SU-DHL-6 (cell line): ENCODE data around the gene LDLRAD3.

Experiments
- H2AFZ ChIP-seq: fragments of 200-600 bp; sonication (generic); 2 replicates; pipeline ENCODE4 v1.6.1; 2014; ENCODE audit warnings: low read depth, mild to moderate bottlenecking, moderate library complexity, mixed read lengths, antibody characterized with exemption, low read length; ENCODE audit not compliant: severe bottlenecking
- H3F3A ChIP-seq: fragments of 200-600 bp; shearing (Covaris generic); 2 replicates; pipeline ENCODE4 v1.6.0; 2016; ENCODE audit warnings: antibody characterized with exemption, mild to moderate bottlenecking; ENCODE audit not compliant: insufficient read depth
- H3K27ac ChIP-seq: fragments of 200-600 bp; sonication (generic); 2 replicates; pipeline ENCODE4 v1.5.1; 2016; ENCODE audit warnings: low read depth, mild to moderate bottlenecking, low read length, moderate library complexity, mixed read lengths
- H3K27me3 ChIP-seq: fragments of 200-600 bp; sonication (generic), shearing (Covaris generic); 2 replicates; pipeline ENCODE4 v1.6.0; 2014; ENCODE audit warnings: mild to moderate bottlenecking, low read length
- H3K36me3 ChIP-seq: fragments of 200-600 bp; sonication (generic); 2 replicates; pipeline ENCODE4 v1.6.1; 2014; ENCODE audit warnings: mild to moderate bottlenecking, low read length, mixed read lengths
- H3K4me2 ChIP-seq: fragments of 300-600, 200-600 bp; shearing (Covaris generic), sonication (generic); 2 replicates; pipeline ENCODE4 v1.6.0; 2014; ENCODE audit warnings: low read length, low read depth, mild to moderate bottlenecking; ENCODE audit not compliant: poor library complexity, severe bottlenecking
- H3K4me3 ChIP-seq: fragments of 200-600 bp; sonication (generic); 2 replicates; pipeline ENCODE4 v1.5.1; 2014; ENCODE audit warnings: antibody characterized with exemption, low read length, mild to moderate bottlenecking, mixed read lengths; ENCODE audit not compliant: insufficient read depth, poor library complexity, severe bottlenecking
- H3K79me2 ChIP-seq: fragments of 200-600 bp; sonication (generic); 2 replicates; pipeline ENCODE4 v1.6.1; 2014; ENCODE audit warnings: mild to moderate bottlenecking, low read length, moderate library complexity; ENCODE audit not compliant: insufficient read depth
- H3K9ac ChIP-seq: fragments of 200-600 bp; sonication (generic); 2 replicates; pipeline ENCODE4 v1.7.0; 2014; ENCODE audit warnings: mild to moderate bottlenecking, low read length
- H3K9me2 ChIP-seq: fragments of 200-600 bp; sonication (generic); replicated peaks from 2 replicates; pipeline ENCODE4 v1.6.1; 2014; ENCODE audit warnings: low read length; ENCODE audit not compliant: insufficient read depth
- H3K9me3 ChIP-seq: fragments of 200-600 bp; sonication (generic); 2 replicates; pipeline ENCODE4 v1.6.1; 2014; ENCODE audit warnings: low read length, mixed read lengths; ENCODE audit not compliant: insufficient read depth
- H4K20me1 ChIP-seq: fragments of 200-600 bp; sonication (generic); 2 replicates; pipeline ENCODE4 v1.6.1; 2014; ENCODE audit warnings: low read depth, mild to moderate bottlenecking, antibody characterized with exemption, low read length, moderate library complexity, mixed read lengths
- EZH2phosphoT487 ChIP-seq: fragments of 200-600 bp; sonication (generic), shearing (Covaris generic); conservative IDR thresholded peaks from 2 replicates; pipeline ENCODE4 v1.6.1; 2018; ENCODE audit warnings: mild to moderate bottlenecking, antibody characterized with exemption, low read length, moderate library complexity, mixed read lengths
- TF ChIP-seq, protein P1 (sequence below): fragments of 200-600 bp; sonication (generic); IDR thresholded peaks from one replicate; pipeline ENCODE4 v1.5.1; 2017; ENCODE audit warnings: antibody characterized with exemption, mild to moderate bottlenecking, low read length, moderate library complexity; ENCODE audit not compliant: insufficient read depth, poor library complexity, severe bottlenecking

Gene LDLRAD3

DNA sequence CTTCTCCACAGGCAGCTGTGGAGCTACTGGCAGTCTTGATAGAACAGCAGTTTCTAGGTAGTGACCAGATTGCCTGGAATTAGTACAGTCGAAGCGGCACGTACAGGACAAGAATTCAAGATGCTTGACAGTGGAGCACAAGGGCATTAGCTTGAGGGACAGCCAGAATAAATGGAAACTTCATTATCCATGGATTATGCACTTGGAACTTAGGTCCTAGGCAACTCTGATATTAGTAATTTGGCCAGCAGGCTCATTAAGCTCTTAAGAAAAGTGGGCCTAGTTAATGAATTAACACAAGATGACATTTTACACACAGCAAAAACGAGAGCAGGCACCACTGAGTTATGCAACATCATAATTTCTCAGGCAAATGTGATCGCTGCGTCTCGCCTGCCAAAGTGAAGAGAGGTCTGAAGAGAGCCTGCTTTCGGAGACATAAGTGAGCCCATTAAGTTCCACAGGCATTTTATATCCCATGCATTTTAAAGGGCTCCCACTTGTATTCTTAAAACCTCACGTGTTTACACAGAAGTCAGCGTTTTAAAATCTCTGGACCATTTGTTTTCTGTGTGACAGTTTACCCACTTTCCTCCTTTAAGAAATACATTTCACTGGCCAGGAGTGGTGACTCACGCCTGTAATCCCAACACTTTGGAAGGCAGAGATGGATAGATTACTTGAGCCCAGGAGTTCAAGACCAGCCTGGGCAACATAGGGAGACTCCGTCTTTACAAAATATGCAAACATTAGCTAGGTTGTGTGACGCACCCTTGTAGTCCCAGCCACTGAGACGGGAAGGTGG, 279.2 kb downstream of the LDLRAD3 start:
- no peak overlapping the region for H3K27ac ChIP-seq
- H2AFZ ChIP-seq, result no peak overlapping the region
- H4K20me1 ChIP-seq, result no peaks in the 10 kb centered on the region
- H3F3A ChIP-seq, result no peaks in the 10 kb centered on the region
- no peak overlapping the region for H3K9ac ChIP-seq
- H3K27me3 ChIP-seq, result no peaks in the 10 kb centered on the region
- H3K4me3 ChIP-seq, result no peak overlapping the region
- TF ChIP-seq EZH2phosphoT487, result no peak
- TF ChIP-seq, protein P1, sequence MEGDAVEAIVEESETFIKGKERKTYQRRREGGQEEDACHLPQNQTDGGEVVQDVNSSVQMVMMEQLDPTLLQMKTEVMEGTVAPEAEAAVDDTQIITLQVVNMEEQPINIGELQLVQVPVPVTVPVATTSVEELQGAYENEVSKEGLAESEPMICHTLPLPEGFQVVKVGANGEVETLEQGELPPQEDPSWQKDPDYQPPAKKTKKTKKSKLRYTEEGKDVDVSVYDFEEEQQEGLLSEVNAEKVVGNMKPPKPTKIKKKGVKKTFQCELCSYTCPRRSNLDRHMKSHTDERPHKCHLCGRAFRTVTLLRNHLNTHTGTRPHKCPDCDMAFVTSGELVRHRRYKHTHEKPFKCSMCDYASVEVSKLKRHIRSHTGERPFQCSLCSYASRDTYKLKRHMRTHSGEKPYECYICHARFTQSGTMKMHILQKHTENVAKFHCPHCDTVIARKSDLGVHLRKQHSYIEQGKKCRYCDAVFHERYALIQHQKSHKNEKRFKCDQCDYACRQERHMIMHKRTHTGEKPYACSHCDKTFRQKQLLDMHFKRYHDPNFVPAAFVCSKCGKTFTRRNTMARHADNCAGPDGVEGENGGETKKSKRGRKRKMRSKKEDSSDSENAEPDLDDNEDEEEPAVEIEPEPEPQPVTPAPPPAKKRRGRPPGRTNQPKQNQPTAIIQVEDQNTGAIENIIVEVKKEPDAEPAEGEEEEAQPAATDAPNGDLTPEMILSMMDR, result no peak
- H3K9me3 ChIP-seq, result peaks cover 10% of the 10 kb centered on the region
- no peaks in the 10 kb centered on the region for H3K9me2 ChIP-seq
- H3K4me2 ChIP-seq, result no peak overlapping the region
- H3K79me2 ChIP-seq, result no peaks in the 10 kb centered on the region
- H3K36me3 ChIP-seq, result no peaks in the 10 kb centered on the region

DNA sequence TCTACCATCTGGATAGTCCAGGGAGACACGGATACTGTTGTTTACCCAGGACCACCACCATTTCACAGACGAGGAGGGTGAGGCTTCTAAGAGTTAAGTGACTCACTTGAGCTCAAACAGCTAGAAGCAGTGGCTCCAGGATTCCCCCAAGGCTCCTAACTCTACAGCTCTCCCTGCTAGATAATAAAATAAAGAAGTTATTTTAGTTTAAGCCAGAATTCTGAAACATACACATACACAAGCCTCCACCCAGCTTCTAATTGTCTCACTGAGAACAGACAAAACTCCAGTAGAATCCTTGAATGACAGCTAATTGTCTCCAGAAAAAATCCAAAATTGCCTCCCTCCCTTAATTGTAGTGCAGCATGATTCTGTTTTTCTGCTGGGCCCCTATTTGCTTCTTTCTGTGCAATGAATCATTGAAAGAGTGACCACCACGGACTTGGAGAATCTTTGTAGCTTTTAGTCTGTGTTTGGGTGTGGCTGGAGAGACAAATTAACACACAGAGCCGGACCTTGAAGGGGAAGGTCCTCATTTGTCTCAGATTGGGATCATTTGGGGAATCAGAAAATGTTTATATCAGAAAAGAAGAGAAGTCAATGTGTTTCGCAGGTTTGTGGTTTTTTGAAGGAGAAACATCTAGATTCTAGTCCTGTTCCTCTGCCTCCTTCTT, 280.5 kb downstream of the LDLRAD3 start:
- H3K27me3 ChIP-seq, result no peaks in the 10 kb centered on the region
- no peak overlapping the region for H3K4me2 ChIP-seq
- no peak overlapping the region for H2AFZ ChIP-seq
- H3K27ac ChIP-seq, result no peak overlapping the region
- H3K79me2 ChIP-seq, result no peaks in the 10 kb centered on the region
- TF ChIP-seq, protein P1, result no peak
- TF ChIP-seq EZH2phosphoT487, result no peak
- peaks cover 10% of the 10 kb centered on the region for H3K9me3 ChIP-seq
- H3K9me2 ChIP-seq, result no peaks in the 10 kb centered on the region
- H3K4me3 ChIP-seq, result no peak overlapping the region
- H4K20me1 ChIP-seq, result no peaks in the 10 kb centered on the region
- H3K9ac ChIP-seq, result no peak overlapping the region
- no peaks in the 10 kb centered on the region for H3K36me3 ChIP-seq
- no peaks in the 10 kb centered on the region for H3F3A ChIP-seq

DNA sequence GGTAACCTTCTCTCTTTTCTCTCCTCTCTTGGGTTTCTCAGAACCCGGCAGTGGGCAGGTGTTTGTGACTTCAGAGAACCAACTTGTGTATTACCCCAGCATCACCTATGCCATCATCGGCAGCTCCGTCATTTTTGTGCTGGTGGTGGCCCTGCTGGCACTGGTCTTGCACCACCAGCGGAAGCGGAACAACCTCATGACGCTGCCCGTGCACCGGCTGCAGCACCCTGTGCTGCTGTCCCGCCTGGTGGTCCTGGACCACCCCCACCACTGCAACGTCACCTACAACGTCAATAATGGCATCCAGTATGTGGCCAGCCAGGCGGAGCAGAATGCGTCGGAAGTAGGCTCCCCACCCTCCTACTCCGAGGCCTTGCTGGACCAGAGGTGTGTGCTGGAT, 283.2 kb downstream of the LDLRAD3 start:
- H4K20me1 ChIP-seq, result no peaks in the 10 kb centered on the region
- no peaks in the 10 kb centered on the region for H3K79me2 ChIP-seq
- H3K27me3 ChIP-seq, result no peaks in the 10 kb centered on the region
- no peak for TF ChIP-seq EZH2phosphoT487
- TF ChIP-seq, protein P1, result no peak
- no peaks in the 10 kb centered on the region for H3F3A ChIP-seq
- no peak overlapping the region for H2AFZ ChIP-seq
- no peaks in the 10 kb centered on the region for H3K36me3 ChIP-seq
- no peaks in the 10 kb centered on the region for H3K9me2 ChIP-seq
- no peak overlapping the region for H3K9ac ChIP-seq
- no peak overlapping the region for H3K4me2 ChIP-seq
- H3K27ac ChIP-seq, result no peak overlapping the region
- no peak overlapping the region for H3K4me3 ChIP-seq
- no peaks in the 10 kb centered on the region for H3K9me3 ChIP-seq
